ENCODE results near the gene TSHZ2. TPM values are rescaled to one million over a fixed set of nuclear protein-coding genes. Genes with fewer than 3 reads are reported as not detected.

The TSHZ2 gene
- total RNA-seq, 3 donors from 2014 or later (not counting 1 experiment from before 2014, with no cell fraction given): 1.8 to 1.9 TPM; not detected in 1

DNA sequence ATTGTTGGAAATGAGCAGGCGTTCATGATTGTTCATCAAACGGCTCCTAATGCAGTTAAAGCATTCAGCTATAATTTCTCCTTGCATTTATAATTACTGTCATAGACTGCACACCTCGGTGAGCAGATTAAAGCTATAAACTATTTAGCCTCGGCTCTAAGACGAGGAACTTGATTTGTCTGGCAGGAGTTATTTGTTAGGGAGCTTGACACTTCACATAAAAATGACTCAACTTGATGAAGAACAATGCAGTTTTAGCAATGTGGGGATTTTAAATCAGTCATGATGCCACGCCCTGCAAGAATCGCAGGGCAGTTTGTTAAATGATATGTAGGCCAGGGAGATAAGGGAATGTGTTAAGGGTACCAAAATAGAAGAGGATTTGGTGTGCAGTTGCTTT lies 290.2 kb downstream of the TSHZ2 start:
- intact Hi-C loops (cut with micrococcal nuclease): no loop called here
- TF ChIP-seq, protein P1, sequence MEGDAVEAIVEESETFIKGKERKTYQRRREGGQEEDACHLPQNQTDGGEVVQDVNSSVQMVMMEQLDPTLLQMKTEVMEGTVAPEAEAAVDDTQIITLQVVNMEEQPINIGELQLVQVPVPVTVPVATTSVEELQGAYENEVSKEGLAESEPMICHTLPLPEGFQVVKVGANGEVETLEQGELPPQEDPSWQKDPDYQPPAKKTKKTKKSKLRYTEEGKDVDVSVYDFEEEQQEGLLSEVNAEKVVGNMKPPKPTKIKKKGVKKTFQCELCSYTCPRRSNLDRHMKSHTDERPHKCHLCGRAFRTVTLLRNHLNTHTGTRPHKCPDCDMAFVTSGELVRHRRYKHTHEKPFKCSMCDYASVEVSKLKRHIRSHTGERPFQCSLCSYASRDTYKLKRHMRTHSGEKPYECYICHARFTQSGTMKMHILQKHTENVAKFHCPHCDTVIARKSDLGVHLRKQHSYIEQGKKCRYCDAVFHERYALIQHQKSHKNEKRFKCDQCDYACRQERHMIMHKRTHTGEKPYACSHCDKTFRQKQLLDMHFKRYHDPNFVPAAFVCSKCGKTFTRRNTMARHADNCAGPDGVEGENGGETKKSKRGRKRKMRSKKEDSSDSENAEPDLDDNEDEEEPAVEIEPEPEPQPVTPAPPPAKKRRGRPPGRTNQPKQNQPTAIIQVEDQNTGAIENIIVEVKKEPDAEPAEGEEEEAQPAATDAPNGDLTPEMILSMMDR (IDR thresholded peaks at IDR 0.05): no peak
- DNase-seq: no peak
- Mint-ChIP-seq H3K4me1 (no peaks in the 10 kb centered on the region), H3K4me3 (no peak overlapping the region), H3K9me3 (no peaks in the 10 kb centered on the region), H3K27ac (no peak overlapping the region), H3K36me3 (no peaks in the 10 kb centered on the region), H3K27me3 (ENCODE audit: low read depth in 2 of 2) (peaks cover 20 to 55% of the 10 kb centered on the region in 2 donors)
- Histone ChIP-seq H3K4me1 (ENCODE audit: control insufficient read depth, insufficient read depth, low read length) (no peaks in the 10 kb centered on the region), H3K9me3 (ENCODE audit: control insufficient read depth, insufficient read depth, low read length) (no peaks in the 10 kb centered on the region), H3K27ac (ENCODE audit: low read length) (no peak overlapping the region), H3K4me3 (ENCODE audit: low read length) (no peak overlapping the region), H3K36me3 (ENCODE audit: control insufficient read depth, insufficient read depth, low read length) (no peaks in the 10 kb centered on the region), H3K27me3 (ENCODE audit: control insufficient read depth, insufficient read depth, low read length) (no peaks in the 10 kb centered on the region)
- no peak for ATAC-seq
- WGBS (ENCODE audit: insufficient coverage): 64% methylated on average over 7 of the region's 7 CpGs

DNA sequence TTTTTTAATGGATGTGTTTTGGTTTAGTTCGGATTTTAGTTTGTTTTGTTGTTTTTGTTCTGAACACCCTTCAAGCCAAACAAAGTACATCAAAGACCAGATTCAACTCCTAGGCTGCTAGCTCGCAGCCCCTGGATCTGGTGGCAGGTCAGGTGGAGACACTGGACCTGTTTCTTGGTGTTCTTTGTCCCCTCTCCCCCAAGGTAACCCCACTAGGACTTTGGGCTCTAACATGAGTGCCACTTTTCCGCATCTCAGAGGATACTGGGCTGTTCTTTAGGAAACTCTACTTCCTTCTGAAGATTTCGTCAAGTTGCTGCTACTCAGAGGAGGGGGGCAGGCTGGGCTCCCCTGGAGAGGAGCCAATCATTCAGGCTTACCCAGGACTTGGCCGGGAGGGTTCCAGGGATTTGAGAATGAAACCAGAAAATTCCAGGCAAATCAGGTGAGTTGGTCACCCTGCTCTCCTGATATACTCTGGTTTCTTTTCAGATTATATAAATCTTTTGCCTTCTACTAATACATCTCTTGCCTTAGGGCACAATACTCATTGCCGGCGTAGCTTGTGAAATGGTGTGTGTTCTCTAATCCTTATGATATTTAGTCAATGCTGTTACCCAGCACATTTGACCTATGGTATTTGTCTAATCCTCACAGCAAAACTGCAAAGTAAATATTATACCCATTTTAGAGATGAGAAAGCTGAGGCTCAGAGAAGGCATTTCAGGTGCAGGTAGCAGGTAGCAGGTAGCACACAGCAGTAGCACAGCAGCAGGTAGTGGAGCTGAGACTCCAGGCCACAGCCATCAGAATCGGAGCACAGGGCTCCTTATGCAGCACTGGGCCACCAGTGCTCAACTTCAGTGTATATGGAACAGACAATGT lies 291.6 kb downstream of the TSHZ2 start:
- intact Hi-C loops (cut with micrococcal nuclease): no loop called here
- H3K4me1 ChIP-seq (ENCODE audit: control insufficient read depth, insufficient read depth, low read length): no peaks in the 10 kb centered on the region
- no peak overlapping the region for H3K4me3 ChIP-seq (ENCODE audit: low read length)
- TF ChIP-seq, protein P1 (IDR thresholded peaks at IDR 0.05): no peak
- H3K9me3 ChIP-seq (ENCODE audit: control insufficient read depth, insufficient read depth, low read length): no peaks in the 10 kb centered on the region
- Mint-ChIP-seq H3K9me3 (no peaks in the 10 kb centered on the region), H3K27me3 (ENCODE audit: low read depth in 2 of 2) (peaks cover 19 to 46% of the 10 kb centered on the region in 2 donors), H3K27ac (no peak overlapping the region), H3K4me1 (no peaks in the 10 kb centered on the region), H3K36me3 (no peaks in the 10 kb centered on the region), H3K4me3 (no peak overlapping the region)
- H3K36me3 ChIP-seq (ENCODE audit: control insufficient read depth, insufficient read depth, low read length): no peaks in the 10 kb centered on the region
- no peaks in the 10 kb centered on the region for H3K27me3 ChIP-seq (ENCODE audit: control insufficient read depth, insufficient read depth, low read length)
- ATAC-seq: no peak
- no peak for DNase-seq
- no peak overlapping the region for H3K27ac ChIP-seq (ENCODE audit: low read length)
- WGBS (ENCODE audit: insufficient coverage): 62% methylated on average over 5 of the region's 8 CpGs

DNA sequence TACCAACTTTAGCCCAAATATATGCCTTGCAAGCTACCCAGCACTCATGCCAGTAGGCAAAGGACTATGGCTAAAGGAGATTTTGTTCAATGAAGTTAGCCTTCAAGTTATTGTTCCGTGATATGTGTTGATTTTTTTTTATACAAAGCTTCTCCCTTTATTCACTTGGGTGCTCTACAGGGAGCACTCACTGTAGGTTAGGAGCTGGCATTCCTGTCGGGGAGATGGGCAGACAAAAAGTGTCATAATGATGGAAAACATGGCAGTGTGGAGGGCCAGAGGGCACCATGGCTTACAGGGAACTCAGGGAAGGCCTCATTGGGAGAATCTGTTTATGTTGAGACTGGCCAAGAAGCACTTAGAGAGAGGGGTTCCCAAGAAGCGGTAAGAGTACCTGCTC lies 292.4 kb downstream of the TSHZ2 start:
- intact Hi-C loops (cut with micrococcal nuclease): no loop called here

More for the DNA sequence above, 292.4 kb downstream of the TSHZ2 start:
- no peaks in the 10 kb centered on the region for H3K9me3 Mint-ChIP-seq
- H3K27me3 Mint-ChIP-seq (ENCODE audit: low read depth in 2 of 2): peaks cover 19 to 41% of the 10 kb centered on the region in 2 donors
- no peak overlapping the region for H3K27ac Mint-ChIP-seq
- WGBS (ENCODE audit: insufficient coverage): 83% methylated on average over 2 of the region's 3 CpGs
- ATAC-seq (no peak), DNase-seq (no peak)
- Histone ChIP-seq H3K4me3 (ENCODE audit: low read length) (no peak overlapping the region), H3K27me3 (ENCODE audit: control insufficient read depth, insufficient read depth, low read length) (no peaks in the 10 kb centered on the region), H3K4me1 (ENCODE audit: control insufficient read depth, insufficient read depth, low read length) (no peaks in the 10 kb centered on the region), H3K36me3 (ENCODE audit: control insufficient read depth, insufficient read depth, low read length) (no peaks in the 10 kb centered on the region), H3K9me3 (ENCODE audit: control insufficient read depth, insufficient read depth, low read length) (no peaks in the 10 kb centered on the region), H3K27ac (ENCODE audit: low read length) (no peak overlapping the region)
- H3K36me3 Mint-ChIP-seq: no peaks in the 10 kb centered on the region
- TF ChIP-seq, protein P1 (IDR thresholded peaks at IDR 0.05): no peak
- H3K4me3 Mint-ChIP-seq: no peak overlapping the region
- H3K4me1 Mint-ChIP-seq: no peaks in the 10 kb centered on the region
